Measurements from ENCODE around the gene FRG1.
"Not testable (repeated sequence)": the region's sequence is repeated elsewhere in the genome, so short reads cannot be mapped to it uniquely, and the experiment has no call there.

The FRG1 gene

GRCh38 chr4:189940178-189941004, at the start of gene FRG1:
Gene FRG1, plus strand, starts transcription at chr4:189940872. Its CDS starts 138 bp downstream, at chr4:189941010.
- DNase-seq (ENCODE audit: low spot score) = peak; percentile 92

DNA sequence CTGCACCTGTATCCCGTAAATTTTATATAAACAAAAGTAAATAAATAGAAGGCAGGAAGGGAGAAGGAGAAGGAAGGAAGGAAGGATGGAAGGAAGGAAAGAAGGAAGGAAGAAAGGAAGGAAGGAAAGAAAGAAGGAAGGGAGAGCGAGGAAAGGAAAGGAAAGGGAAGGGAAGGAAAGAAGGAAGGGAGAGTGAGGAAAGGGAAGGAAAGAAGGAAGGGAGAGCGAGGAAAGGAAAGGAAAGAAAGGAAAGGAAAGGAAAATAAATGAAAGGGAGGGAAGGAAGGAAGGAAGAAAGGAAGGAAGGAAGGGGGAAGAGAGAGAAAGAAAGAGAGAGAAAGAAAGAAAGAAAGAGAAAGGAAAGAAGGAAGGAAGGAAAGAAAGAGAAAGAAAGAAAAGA, 43.0 kb upstream of the FRG1 start:
- no peak for DNase-seq (ENCODE audit: low spot score)

DNA sequence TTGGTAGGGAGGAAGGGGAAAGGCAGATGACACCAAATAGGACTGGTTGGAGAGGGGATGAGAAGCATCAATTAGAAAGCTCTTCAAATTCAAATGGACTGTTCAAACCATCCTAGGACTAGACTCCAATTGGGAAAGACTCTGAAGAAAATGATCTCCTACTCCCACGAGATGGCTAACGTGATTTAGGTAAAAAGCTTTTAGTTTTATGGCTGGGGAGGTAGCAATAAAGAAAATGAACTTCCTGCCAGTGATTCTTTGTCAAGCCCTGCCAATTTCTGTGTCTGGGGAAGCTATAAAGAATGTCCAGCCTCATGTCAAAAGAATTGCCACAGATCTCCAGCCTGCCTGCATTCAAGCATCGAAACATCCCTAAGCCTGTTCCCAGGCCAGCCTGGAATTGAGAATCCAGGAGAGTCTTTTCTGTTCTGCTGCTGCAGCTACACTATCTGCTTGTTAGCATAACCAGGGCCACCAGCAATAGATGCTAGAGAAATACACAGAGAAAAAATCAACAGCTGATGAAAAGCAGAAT, 41.1 kb upstream of the FRG1 start:
- not testable (repeated sequence) for DNase-seq (ENCODE audit: low spot score)

DNA sequence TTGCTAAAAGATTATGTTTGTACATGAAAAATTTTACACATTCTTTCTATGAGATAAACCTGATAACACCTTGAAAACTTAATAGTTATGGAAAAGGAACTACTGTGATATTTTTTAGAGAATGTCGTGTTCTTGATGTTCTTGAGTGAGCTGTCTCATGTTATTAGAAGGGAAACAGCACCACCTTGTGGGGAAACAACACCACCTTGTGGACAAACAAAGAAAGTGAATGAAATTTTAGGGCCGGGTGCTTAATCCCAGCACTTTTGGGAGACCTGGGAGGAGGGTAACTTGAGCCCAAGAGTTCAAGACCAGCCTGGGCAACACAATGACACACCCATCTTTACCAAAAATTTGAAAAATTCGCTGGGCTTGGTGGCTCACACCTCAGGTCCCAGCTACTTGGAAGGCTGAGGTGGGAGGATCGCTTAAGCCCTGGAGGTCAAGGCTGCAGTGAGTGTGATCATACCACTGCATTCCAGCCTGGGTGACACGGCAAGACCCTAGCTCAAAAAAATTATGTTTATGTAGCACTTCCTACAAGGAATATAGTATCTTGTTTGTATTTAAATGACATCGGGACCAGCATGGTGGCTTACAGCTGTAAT, 36.1 kb upstream of the FRG1 start:
- peak; percentile 54 for DNase-seq (ENCODE audit: low spot score)

DNA sequence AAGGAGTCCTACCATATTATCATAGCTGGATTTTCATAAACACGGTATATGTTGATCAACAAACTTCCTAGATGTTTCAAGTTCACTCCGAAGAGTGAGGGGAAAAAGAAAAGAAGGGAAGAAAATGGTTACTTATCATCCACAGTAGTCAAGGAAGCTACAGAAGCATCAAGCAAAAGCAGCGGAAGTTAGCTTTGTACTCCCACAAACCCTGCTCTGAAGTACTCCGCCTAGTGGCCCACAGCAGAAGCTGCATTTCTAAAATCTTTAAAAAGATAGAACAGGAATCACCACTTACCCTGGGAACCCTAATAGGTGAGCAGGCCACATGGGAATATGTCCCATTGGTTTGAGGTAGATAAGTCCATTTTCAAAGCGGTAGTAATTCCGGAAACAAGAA, 28.5 kb upstream of the FRG1 start:
- DNase-seq (ENCODE audit: low spot score) = no peak

DNA sequence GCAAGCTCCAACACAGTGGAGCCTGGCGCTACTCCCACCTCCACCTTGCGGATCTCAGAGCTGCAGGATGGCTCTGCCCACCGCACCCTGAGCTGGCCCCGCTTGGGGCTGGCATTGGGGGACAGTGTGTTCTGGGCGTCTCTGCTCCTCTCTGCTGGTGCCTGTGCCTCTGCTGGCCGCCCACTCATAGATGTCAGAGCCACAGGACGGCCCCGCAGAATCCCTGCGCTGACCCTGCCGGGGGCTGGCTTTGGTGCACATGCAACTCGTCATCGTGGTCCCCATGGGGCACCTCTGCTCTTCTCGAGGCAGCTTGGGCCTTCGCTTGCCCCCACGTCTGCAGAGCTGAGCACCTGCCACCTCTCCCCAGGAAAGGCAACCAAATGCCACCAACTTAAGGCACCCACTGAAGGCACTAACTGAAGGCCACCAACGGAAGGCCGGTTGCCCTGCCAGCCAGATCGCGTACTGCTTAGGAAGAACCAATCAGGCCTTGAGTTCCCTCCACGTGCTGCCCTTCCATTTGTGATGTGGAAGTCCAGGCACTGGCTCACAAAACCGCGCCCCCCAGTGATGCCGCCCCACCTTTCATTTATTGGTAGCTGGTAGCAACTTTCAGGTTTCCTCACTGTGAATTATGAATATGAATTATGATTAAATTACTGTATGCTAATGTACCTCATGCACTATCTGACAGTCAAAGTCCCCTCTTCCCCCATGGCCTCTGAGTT, 23.3 kb upstream of the FRG1 start:
- no peak for DNase-seq (ENCODE audit: low spot score)

- DNase-seq (ENCODE audit: low spot score) = no peak
Measured at GRCh38 chr4:189921058-189921457, 19.6 kb upstream of the FRG1 start.

DNA sequence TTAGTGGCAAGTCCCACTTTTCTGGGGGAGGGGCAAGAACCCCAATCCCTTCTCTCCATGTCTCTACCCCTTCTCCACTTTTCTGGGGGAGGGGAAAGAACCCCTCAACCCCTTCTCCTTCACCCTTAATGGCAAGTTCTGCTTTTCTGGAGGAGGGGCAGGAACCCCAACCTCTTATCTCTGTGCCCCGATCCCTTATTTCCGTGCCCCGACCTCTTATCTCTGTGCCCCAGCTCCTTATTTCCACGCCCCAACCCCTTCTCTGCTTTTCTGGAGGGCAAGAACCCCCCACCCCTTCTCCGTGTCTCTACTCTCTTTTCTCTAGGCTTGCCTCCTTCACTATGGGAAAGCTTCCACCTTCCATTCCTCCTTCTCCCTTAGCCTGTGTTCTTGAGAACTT, 13.9 kb upstream of the FRG1 start:
- not testable (repeated sequence) for DNase-seq (ENCODE audit: low spot score)

GRCh38 chr4:189941005-189941450, 356 bp downstream of the FRG1 start:
- DNase-seq (ENCODE audit: low spot score) = no peak

DNA sequence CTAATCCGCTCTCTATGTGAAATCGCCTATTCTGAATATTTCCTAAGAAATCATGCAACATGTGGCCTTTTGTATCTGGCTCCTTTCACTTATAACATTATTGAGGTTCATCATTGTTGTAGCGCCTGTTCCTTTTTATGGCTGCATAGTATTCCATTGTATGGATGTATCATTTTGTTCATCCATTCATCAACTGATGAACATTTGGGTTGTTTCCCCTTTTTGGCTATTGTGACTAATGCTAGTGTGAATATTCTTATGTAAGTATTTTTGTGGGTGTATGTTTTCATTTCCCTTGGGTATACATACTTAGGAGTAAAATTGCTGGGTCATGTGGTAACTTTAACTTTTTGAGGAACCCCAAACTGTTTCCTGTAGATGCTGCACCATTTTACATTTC, 1.7 kb downstream of the FRG1 start:
- DNase-seq (ENCODE audit: low spot score) = not testable (repeated sequence)

DNA sequence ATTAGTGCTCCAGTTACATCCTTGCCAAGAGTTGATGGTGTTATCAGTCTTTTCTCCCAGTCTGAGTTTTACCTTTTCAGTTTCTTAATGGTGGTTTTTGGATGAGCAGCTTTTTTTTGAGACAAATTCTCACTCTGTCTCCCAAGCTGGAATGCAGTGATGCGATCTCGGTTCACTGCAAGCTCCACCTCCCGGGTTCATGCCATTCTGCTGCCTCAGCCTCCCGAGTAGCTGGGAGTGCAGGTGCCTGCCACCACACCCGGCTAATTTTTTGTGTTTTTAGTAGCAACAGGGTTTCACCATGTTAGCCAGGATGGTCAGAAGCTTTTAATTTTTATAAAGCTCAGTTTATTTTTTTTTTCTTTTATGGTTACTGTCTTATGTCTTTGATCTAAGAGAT, 3.4 kb downstream of the FRG1 start:
- DNase-seq (ENCODE audit: low spot score) = not testable (repeated sequence)

- DNase-seq (ENCODE audit: low spot score) = not testable (repeated sequence)
Measured at GRCh38 chr4:189946906-189947305, 6.2 kb downstream of the FRG1 start.

DNA sequence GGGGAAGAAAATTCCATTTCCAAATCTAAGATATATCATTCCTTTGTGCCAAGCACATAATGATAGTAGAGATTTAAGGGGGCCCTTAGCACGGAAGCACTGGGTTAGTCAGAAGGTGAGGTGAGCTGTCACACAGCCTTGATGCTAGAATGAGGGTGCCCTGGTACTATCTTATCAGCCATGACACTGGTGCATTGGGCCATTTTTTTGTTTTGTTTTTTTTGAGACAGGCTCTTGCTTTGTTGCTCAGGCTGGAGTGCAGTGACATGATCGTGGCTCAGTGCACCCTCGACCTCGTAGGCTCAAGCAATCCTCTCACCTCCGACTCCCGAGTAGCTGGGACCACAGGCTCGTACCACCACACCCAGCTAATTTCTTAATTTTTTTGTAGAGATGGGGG, 7.8 kb downstream of the FRG1 start:
- DNase-seq (ENCODE audit: low spot score) = not testable (repeated sequence)

DNA sequence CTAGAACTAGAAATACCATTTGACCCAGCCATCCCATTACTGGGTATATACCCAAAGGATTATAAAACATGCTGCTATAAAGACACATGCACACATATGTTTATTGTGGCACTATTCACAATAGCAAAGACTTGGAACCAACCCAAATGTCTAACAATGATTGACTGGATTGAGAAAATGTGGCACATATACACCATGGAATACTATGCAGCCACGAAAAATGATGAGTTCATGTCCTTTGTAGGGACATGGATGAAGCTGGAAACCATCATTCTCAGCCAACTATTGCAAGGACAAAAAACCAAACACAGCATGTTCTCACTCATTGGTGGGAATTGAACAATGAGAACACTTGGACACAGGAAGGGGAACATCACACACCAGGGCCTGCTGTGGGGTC, 28.6 kb downstream of the FRG1 start:
- DNase-seq (ENCODE audit: low spot score) = not testable (repeated sequence)

DNA sequence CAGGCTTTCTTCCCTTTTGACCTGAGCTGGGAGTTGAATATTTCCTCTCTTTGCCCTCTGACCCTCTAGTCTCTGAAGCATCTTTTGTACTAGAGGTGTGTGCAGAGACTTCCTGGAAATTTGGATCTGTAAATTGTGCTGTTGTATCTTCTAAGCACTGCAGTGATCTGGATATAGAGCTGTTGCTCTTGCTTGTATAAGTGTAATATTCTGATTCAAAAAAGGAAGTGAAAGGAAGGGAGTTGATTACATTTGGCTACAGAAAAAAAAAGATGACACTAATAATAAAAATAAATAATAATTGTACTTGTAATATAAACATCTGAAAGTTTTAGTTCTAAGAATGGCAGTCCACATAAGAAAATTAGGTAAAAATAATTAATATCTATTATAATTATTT, 33.0 kb downstream of the FRG1 start:
- DNase-seq (ENCODE audit: low spot score) = no peak

DNA sequence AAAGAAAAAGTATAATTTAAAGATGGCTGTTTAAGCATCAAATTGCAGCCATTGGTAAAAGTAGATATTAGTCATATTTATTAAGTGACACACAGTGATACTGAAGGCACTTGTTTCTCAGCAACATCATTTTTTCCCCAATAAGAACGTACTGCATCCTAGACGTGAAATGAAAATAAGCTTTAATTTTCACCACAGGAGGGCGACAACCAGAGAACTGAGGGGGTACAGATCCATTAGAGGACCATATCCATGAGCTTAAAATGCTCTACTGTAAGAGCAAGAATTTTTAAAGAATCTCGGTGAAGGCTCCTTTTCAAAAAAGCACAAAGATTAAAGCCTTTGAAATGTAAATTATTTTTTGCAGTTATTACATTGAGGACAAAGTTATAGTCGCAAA, 33.4 kb downstream of the FRG1 start:
- DNase-seq (ENCODE audit: low spot score) = peak; percentile 2

GRCh38 chr4:189979196-189980047, 38.8 kb downstream of the FRG1 start:
- no peak for DNase-seq (ENCODE audit: low spot score)

- DNase-seq (ENCODE audit: low spot score) = not testable (repeated sequence)
Measured at GRCh38 chr4:189980292-189980691, 39.6 kb downstream of the FRG1 start.

DNA sequence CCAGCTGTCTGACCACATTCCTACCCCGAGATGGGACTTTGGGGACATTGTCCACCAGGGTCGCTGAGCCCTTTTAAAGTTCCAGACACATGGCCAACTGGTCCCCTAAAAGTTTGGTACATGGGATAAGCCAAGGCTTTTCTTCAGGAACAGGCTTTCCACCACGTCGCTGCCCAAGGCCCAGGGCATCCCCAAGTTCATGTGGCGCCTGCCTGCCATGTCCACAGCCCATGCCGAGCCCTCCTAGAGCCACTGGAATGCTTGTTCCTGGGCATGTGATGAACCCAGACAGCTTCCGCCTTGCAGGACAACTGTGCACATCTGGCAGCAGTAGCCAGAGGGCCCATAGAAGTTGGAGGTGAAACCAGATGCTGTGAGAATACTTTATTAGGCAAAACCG, 41.3 kb downstream of the FRG1 start:
- DNase-seq (ENCODE audit: low spot score) = no peak

- DNase-seq (ENCODE audit: low spot score) = not testable (repeated sequence)
Measured at GRCh38 chr4:189983916-189984526, 43.3 kb downstream of the FRG1 start.

DNA sequence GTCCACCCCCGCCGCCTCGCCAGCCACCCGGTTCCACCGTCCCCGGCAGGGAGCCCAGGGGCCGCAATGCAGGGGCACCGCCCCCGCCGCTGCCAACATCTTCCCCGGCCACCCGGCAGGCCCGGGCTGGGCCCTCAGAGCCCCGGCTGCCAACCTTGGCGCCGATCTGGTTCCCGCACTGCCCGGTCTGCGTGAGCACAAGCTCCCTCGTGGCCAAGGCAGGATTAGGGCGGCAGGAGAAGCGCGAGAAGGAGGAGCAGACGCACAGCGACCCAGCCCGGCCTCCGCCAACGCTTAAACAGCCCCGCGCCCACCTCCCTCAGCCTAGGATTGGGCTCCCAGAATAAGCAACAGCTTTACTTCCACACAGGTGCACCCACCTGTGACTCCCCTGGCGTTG, 44.0 kb downstream of the FRG1 start:
- not testable (repeated sequence) for DNase-seq (ENCODE audit: low spot score)
